Thyroid gland (tissue), 4 donors: ENCODE measurements around the gene GCA.

Experiments used
- POLR2A ChIP-seq, 2 donors: fragments of 450-650 bp; IDR thresholded peaks; one replicate each; pipeline ENCODE4 v1.6.1; 2017; ENCODE audit warnings: antibody characterized with exemption in 2 of 2, mild to moderate bottlenecking in 2 of 2, moderate library complexity in 1 of 2
- TF ChIP-seq, protein P1 (sequence below), 6 experiments: fragments of 200-600 bp in 3 of 6; fragments of 450-650 bp in 3 of 6; sonication (generic) in 3 of 6; IDR thresholded peaks; one replicate each; pipeline ENCODE4 v1.5.1; 2016 to 2019; ENCODE audit warnings: antibody characterized with exemption in 6 of 6, mild to moderate bottlenecking in 2 of 6, inconsistent platforms in 1 of 6, moderate library complexity in 1 of 6

DNA sequence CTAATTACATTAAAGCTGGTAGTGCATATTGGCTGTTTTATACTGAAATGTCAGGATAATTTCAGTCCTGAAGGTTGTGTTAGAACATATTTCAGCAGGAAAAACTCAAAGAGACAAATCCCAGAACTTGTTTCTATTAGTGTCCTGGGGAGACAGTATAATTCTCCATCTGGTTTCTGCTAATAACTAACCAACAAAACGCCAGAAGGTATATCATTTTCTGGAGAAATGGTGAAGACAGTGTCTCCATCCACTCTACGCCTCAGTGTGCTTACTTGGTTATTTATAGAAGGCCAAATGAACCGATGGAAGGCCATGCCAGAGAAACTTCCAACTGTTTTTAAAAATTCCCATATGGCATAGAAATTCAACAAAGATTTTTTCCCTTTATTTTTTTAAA, 41.6 kb downstream of the GCA start:
- no peak for TF ChIP-seq POLR2A (IDR thresholded peaks at IDR 0.05)
- TF ChIP-seq, protein P1, sequence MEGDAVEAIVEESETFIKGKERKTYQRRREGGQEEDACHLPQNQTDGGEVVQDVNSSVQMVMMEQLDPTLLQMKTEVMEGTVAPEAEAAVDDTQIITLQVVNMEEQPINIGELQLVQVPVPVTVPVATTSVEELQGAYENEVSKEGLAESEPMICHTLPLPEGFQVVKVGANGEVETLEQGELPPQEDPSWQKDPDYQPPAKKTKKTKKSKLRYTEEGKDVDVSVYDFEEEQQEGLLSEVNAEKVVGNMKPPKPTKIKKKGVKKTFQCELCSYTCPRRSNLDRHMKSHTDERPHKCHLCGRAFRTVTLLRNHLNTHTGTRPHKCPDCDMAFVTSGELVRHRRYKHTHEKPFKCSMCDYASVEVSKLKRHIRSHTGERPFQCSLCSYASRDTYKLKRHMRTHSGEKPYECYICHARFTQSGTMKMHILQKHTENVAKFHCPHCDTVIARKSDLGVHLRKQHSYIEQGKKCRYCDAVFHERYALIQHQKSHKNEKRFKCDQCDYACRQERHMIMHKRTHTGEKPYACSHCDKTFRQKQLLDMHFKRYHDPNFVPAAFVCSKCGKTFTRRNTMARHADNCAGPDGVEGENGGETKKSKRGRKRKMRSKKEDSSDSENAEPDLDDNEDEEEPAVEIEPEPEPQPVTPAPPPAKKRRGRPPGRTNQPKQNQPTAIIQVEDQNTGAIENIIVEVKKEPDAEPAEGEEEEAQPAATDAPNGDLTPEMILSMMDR (IDR thresholded peaks at IDR 0.05): no peak
